ENCODE data around the gene ROBO1.
"Not testable (repeated sequence)": the region's sequence is repeated elsewhere in the genome, so short reads cannot be mapped to it uniquely, and the experiment has no call there.

The ROBO1 gene

GRCh38 chr3:79217096-79217495 lies 550.7 kb downstream of the ROBO1 start:
- DNase-seq = no peak

GRCh38 chr3:79215286-79215685 lies 552.5 kb downstream of the ROBO1 start:
- DNase-seq = no peak

- no peak for DNase-seq
These were observed 556.0 kb downstream of the ROBO1 start for GRCh38 chr3:79211586-79212359.

- no peak for DNase-seq
These were observed 563.4 kb downstream of the ROBO1 start for GRCh38 chr3:79204351-79204750.

- DNase-seq = no peak
These were observed 564.7 kb downstream of the ROBO1 start for GRCh38 chr3:79203144-79203519.

GRCh38 chr3:79202471-79203143 lies 565.2 kb downstream of the ROBO1 start:
- DNase-seq = no peak

GRCh38 chr3:79200456-79200855 lies 567.3 kb downstream of the ROBO1 start:
- no peak for DNase-seq

- DNase-seq = no peak
These were observed 567.8 kb downstream of the ROBO1 start for GRCh38 chr3:79199966-79200365.

- no peak for DNase-seq
These were observed 580.4 kb downstream of the ROBO1 start for GRCh38 chr3:79187426-79187825.

GRCh38 chr3:79184251-79184650 lies 583.5 kb downstream of the ROBO1 start:
- no peak for DNase-seq

GRCh38 chr3:79183496-79183895 lies 584.3 kb downstream of the ROBO1 start:
- no peak for DNase-seq

GRCh38 chr3:79178471-79179180 lies 589.2 kb downstream of the ROBO1 start:
- no peak for DNase-seq

- DNase-seq = no peak
These were observed 591.9 kb downstream of the ROBO1 start for GRCh38 chr3:79175870-79176269.

- DNase-seq = not testable (repeated sequence)
These were observed 594.5 kb downstream of the ROBO1 start for GRCh38 chr3:79173259-79173658.

GRCh38 chr3:79172241-79172640 lies 595.6 kb downstream of the ROBO1 start:
- no peak for DNase-seq

- no peak for DNase-seq
These were observed 597.8 kb downstream of the ROBO1 start for GRCh38 chr3:79170021-79170420.

- no peak for DNase-seq
These were observed 600.0 kb downstream of the ROBO1 start for GRCh38 chr3:79167651-79168416.

GRCh38 chr3:79162653-79163052 lies 605.1 kb downstream of the ROBO1 start:
- no peak for DNase-seq

- no peak for DNase-seq
These were observed 605.9 kb downstream of the ROBO1 start for GRCh38 chr3:79161941-79162340.

- no peak for DNase-seq
These were observed 607.4 kb downstream of the ROBO1 start for GRCh38 chr3:79160421-79160820.

- no peak for DNase-seq
These were observed 608.1 kb downstream of the ROBO1 start for GRCh38 chr3:79159736-79160135.

- DNase-seq = no peak
These were observed 610.6 kb downstream of the ROBO1 start for GRCh38 chr3:79157191-79157590.

GRCh38 chr3:79154865-79155264 lies 612.9 kb downstream of the ROBO1 start:
- no peak for DNase-seq

Data from NCI-H2227 treated with DMSO at 0.1 percent for 48 hours (cell line).